Fibroblast of skin of back (primary cell): Measurements from ENCODE around the gene RHOT1. TPM values are rescaled to one million over a fixed set of nuclear protein-coding genes. Genes with fewer than 3 reads are reported as not detected.
"Not testable (repeated sequence)": the region's sequence is repeated elsewhere in the genome, so short reads cannot be mapped to it uniquely, and the experiment has no call there.

ENCODE experiments used
- DNase-seq: peaks from one replicate; pipeline ENCODE4 v3.0.0-alpha.2; 2013
- polyA plus RNA-seq, 2 experiments: library from polyadenylated mRNA; unstranded; fragments of 120-200 nt; gene quantifications; one replicate each; pipeline ENCODE4 v1.2.1, GENCODE V29; 2013; ENCODE audit not compliant: insufficient read length in 2 of 2

Gene RHOT1
- polyA plus RNA-seq (2013, experiment 1 of 2; ENCODE audit: insufficient read length): 30.4 TPM
- polyA plus RNA-seq (2013, experiment 2 of 2; ENCODE audit: insufficient read length): 40.4 TPM

DNA sequence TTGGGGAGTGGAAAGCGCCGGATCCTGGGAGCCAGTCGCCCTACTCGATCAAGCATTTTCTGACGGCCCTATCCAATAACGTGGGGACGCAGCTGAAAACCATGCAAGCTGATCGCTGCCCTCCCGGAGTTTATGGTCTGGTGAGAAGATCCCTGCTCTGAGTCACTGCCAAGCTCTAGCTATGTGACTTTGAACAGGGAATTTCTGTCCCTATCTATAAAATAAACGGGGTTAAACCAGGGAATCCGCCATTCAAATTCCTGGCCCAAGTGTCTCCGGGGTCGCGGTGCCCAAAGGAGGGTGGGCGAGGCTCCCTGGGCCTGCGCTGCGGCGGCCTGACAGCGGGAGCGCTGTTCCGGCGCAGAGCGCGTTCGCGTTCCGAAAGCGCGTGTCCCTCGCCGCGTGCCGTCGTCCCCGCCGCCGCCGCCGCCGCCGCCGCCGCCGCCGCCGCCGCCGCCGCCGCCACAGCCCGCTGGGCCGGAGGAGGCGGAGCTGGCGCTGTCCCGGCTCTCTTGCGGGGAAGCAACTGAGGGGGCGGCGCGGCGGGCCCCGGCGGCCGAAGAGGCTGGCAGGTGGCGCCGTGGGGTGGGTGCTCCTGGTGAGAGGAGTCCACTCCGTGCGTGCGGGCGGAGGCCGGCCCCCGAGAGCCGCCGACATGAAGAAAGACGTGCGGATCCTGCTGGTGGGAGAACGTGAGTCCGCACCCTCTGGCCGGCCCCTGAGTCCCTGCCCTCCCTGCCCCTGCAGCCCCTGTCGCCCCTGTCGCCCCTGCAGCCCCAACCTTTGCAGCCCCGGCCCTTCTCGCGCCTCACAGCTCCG lies at the start of gene RHOT1:
RHOT1 (plus strand) TSS at position 465 of the 819 bp plus-strand sequence; CDS start at position 656, 191 bp downstream.
- DNase-seq: peak; percentile 91

GRCh38 chr17:32099686-32100085 lies 42.6 kb upstream of the RHOT1 start:
- DNase-seq: no peak

GRCh38 chr17:32100323-32100722 lies 42.0 kb upstream of the RHOT1 start:
- DNase-seq: not testable (repeated sequence)

- DNase-seq: no peak
These were observed 41.2 kb upstream of the RHOT1 start for GRCh38 chr17:32100971-32101631.

GRCh38 chr17:32102172-32102571 lies 40.1 kb upstream of the RHOT1 start:
- no peak for DNase-seq

DNA sequence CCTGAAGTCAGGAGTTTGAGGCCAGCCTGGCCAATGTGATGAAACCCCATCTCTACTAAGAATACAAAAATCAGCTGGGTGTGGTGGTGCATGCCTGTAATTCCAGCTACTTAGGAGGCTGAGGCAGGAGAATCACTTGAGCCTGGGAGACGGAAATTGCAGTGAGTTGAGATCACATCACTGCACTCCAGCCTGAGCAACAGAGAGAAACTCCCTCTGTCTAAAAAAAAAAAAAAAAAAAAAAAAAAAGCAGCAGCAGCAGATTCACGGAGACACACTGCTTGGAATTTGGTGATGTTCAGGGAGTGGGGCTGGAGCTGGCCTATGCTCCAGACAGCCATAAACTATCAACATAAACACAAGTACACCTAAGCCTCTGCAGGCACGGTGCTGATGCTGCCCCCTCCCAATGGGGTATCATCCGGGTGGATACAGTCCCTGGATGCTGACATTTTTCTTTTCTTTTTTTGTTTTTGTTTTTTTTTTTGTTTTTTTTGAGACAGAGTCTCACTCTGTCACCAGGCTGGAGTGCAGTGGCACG lies 39.6 kb upstream of the RHOT1 start:
- DNase-seq: peak; percentile 86

DNA sequence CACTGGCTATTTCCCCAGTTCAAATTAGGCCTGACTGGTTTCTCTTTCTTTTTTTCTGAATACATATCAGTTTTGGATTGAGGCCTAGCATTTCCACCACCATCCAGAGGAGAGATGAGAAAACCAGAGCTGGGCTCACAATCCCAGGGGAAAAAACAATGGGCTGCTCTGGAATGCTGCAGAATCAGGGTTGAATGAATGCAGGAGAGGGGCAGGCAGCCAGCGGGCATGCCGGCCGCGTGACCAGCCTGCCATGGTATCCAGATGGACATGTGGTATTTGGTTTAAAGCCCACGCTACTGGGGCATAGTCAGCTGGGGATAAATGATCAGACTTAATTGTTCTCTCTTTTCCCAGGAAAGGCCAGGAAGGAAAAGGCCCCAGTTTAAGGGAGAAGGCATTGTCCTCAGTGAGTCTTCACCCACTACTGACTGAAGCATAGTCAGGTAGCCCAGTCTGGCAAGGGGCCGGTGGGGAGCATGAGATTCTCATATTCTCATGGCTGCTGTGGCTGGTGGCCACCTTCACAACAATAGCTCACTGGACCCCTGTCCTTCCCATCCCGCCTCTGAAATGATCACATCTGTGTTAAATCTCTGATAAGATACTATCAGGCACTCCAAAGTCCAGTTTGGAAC lies 38.7 kb upstream of the RHOT1 start:
- peak; percentile 74 for DNase-seq

GRCh38 chr17:32104158-32104557 lies 38.1 kb upstream of the RHOT1 start:
- no peak for DNase-seq

DNA sequence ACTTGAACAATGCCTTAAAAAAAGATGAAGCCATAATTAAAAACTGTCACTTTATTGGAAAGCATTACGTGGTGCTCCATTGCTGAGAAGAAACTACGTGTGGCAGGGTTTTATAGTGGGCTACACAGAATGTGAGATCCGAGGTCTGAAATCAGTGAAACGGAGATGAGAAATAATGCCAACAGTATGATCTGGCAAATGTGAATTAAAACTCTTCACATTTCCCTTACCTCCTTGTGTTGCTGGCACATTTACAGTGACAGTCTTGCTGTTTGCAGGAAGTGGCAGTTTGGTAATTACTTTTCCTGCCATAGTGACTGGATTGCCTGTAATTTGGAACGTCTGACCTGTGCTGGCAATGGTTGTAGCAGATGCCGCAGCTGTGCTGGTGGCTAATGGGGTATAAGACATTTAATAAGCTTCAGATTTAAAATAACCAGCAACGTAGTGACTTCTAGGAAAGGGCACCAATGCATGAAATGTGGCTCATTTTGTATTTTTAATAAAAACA lies 35.8 kb upstream of the RHOT1 start:
- DNase-seq: not testable (repeated sequence)

- not testable (repeated sequence) for DNase-seq
These were observed 35.1 kb upstream of the RHOT1 start for GRCh38 chr17:32107194-32107593.

GRCh38 chr17:32110596-32110995 lies 31.7 kb upstream of the RHOT1 start:
- DNase-seq: no peak

DNA sequence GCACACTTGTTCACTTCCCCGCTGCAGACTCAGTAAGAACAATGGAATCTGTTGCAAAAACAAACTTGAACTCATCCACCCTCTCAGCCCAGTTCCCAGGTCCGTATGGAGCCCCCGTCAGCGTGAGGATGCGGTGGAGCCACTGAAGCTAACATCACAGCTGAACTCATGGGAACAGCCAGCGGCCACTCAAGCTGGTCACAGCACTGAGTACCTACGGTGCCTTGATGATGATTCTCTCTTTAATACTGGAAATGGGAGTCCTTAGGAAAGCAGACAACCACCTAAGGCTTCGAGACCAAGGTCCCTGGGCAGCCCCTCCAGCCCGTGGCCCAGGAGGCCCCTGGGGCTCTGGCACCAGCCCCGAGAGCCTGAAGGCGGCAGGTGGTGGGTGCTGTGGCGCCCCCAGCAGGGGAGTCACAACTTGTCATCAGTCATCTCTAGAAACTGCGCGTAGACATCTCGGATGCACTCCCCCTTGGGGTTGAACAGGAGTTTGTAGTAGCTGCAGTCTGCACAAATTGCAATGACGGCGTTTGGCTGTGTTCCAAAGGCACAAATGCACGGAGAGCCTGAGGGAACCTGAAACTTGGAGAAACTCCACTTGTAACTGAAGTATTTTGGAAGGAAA lies 31.0 kb upstream of the RHOT1 start:
- peak; percentile 62 for DNase-seq

GRCh38 chr17:32112416-32112815 lies 29.9 kb upstream of the RHOT1 start:
- DNase-seq: no peak

DNA sequence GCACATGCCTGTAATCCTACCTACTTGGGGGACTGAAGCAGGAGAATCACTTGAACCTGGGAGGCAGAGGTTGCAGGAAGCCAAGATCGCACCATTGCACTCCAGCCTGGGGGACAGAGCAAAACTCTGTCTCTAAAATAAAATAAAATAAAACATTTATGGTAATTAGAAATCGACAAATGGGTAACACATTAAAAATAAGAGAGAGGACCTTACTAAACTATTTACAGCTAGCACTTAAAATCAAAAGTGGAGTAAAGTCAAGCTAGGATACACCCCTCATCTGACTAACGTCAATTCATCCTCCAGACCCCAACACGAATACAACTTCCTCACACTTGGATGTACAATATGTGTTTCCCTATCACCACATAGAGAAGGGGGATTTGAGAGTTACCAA lies 27.8 kb upstream of the RHOT1 start:
- no peak for DNase-seq

GRCh38 chr17:32115546-32115945 lies 26.8 kb upstream of the RHOT1 start:
- DNase-seq: not testable (repeated sequence)

GRCh38 chr17:32116937-32117336 lies 25.4 kb upstream of the RHOT1 start:
- DNase-seq: no peak

DNA sequence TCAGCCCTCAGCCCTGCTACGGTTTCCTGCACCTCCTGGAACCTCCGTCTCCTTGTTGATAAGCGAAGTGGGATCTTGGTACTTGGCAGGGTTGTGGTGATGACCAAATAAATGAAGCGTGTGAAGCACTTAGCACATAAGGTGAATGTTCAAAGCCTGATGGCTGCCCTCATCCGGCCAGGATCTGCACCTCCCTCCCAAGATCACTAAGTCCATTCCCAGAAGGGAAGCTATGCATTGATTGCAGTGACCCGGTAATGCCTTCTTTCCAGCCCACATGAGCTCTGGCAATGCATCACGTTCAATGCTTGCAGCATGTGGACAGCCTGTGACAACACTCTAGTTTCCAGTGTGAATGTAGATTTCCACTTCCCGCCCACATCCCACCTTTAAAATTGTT lies 24.9 kb upstream of the RHOT1 start:
- DNase-seq: no peak

- not testable (repeated sequence) for DNase-seq
These were observed 24.2 kb upstream of the RHOT1 start for GRCh38 chr17:32118088-32118487.

GRCh38 chr17:32118835-32119234 lies 23.5 kb upstream of the RHOT1 start:
- DNase-seq: no peak

- no peak for DNase-seq
These were observed 22.2 kb upstream of the RHOT1 start for GRCh38 chr17:32120141-32120540.

DNA sequence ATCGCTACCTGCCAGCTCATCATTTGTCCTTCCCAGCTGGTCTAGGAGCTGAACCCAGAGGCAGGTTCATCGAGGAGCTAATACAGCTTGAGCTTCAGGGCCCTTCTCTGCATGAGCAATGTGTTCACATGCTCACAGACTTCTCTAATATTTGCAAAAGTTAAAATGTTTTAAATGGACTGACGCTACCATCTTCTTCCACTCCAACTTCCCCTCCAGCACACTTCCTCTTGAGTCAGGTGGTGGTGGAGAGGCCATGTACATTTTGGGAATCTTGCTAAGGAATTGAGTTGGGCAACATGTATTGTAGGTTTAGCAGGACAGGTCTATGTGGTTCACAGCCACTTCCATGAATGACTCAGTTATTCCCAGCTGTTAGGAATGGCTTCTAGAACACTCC lies 21.6 kb upstream of the RHOT1 start:
- DNase-seq: no peak

- peak; percentile 40 for DNase-seq
These were observed 18.5 kb upstream of the RHOT1 start for GRCh38 chr17:32123782-32124181.
